Endothelial cell of umbilical vein (primary cell): ENCODE data around the gene EIF2B4. TPM values are rescaled to one million over a fixed set of nuclear protein-coding genes. Genes with fewer than 3 reads are reported as not detected.

Source experiments
- BruUV-seq: library from RNA; stranded (reverse); fragments of 400-500 nt; replicated peaks from 2 replicates; lab custom pipeline; 2021; lab: Mats Ljungman, UMichigan
- CTCF ChIA-PET: fragments of 300-600, 350-600 bp; sonication (Branson Sonifier 250); formaldehyde crosslinking; loops from one replicate; lab custom pipeline; 2021; ENCODE audit warnings: antibody characterized with exemption, inconsistent platforms; lab: Charles Lee
- POLR2A ChIA-PET: fragments of 300-600, 350-600 bp; sonication (Branson Sonifier 250); formaldehyde crosslinking; loops from one replicate; lab custom pipeline; 2021; ENCODE audit warnings: antibody characterized with exemption, inconsistent platforms; lab: Charles Lee
- DNase-seq: peaks from one replicate; pipeline ENCODE4 v3.0.0-alpha.2; 2011; ENCODE audit warnings: low read depth, low spot score
- FAIRE-seq: peaks from 2 replicates; lab custom pipeline; 2011; peaks lifted over from hg19 to GRCh38; lab: Jason Lieb, UNC
- H2AFZ ChIP-seq: 2 replicates; pipeline ENCODE4 v1.6.0; 2012; ENCODE audit warnings: low read depth, low read length, control low read depth, inconsistent platforms
- H3K27ac ChIP-seq: 2 replicates; pipeline ENCODE4 v1.5.1; 2011; ENCODE audit warnings: low read depth, mild to moderate bottlenecking, control low read depth, low read length, moderate library complexity; ENCODE audit not compliant: insufficient read depth
- H3K27me3 ChIP-seq, 2 experiments: 2 replicates each; pipeline versions ENCODE4 v1.6.0 to v1.6.1; 2011; ENCODE audit warnings: low read length in 2 of 2, mixed read lengths in 1 of 2; ENCODE audit not compliant: control insufficient read depth in 2 of 2, insufficient read depth in 2 of 2
- H3K36me3 ChIP-seq, 2 experiments: 2 replicates in 1 of 2; 3 replicates in 1 of 2; pipeline ENCODE4 v1.5.1; 2011; ENCODE audit warnings: low read length in 2 of 2, mild to moderate bottlenecking in 1 of 2, moderate library complexity in 1 of 2; ENCODE audit not compliant: control insufficient read depth in 2 of 2, insufficient read depth in 2 of 2; ENCODE audit errors: extremely low read depth in 1 of 2
- H3K4me1 ChIP-seq: 3 replicates; pipeline ENCODE4 v1.5.1; 2011; ENCODE audit warnings: mild to moderate bottlenecking, low read length; ENCODE audit not compliant: control insufficient read depth, insufficient read depth; ENCODE audit errors: extremely low read depth
- H3K4me2 ChIP-seq: 2 replicates; pipeline ENCODE4 v1.6.1; 2011; ENCODE audit warnings: low read length, control low read depth, mixed read lengths; ENCODE audit not compliant: insufficient read depth
- H3K4me3 ChIP-seq, 3 experiments: fragments of 200-600 bp in 1 of 3; sonication (generic), shearing (Covaris generic) in 1 of 3; replicated peaks in 1 of 3; 2 replicates each; pipeline ENCODE4 v1.5.1; 2011 to 2016; ENCODE audit warnings: control low read depth in 3 of 3, low read length in 3 of 3, mild to moderate bottlenecking in 2 of 3, inconsistent platforms in 1 of 3, low read depth in 1 of 3, moderate library complexity in 1 of 3; ENCODE audit not compliant: insufficient read depth in 1 of 3
- H3K79me2 ChIP-seq: 2 replicates; pipeline ENCODE4 v1.6.0; 2012; ENCODE audit warnings: low read length, inconsistent platforms; ENCODE audit not compliant: control insufficient read depth, insufficient read depth
- H3K9ac ChIP-seq: replicated peaks from 2 replicates; pipeline ENCODE3; 2011; ENCODE audit warnings: low read length, control low read depth; ENCODE audit not compliant: insufficient read depth; ENCODE audit errors: extremely low read depth
- H3K9me1 ChIP-seq: replicated peaks from 3 replicates; pipeline ENCODE4 v1.6.0; 2011; ENCODE audit warnings: mild to moderate bottlenecking, low read length; ENCODE audit not compliant: control insufficient read depth, insufficient read depth; ENCODE audit errors: extremely low read depth
- H3K9me3 ChIP-seq: replicated peaks from 2 replicates; pipeline ENCODE4 v1.5.1; 2012; ENCODE audit warnings: low read length, inconsistent platforms; ENCODE audit not compliant: control insufficient read depth, insufficient read depth
- H4K20me1 ChIP-seq: replicated peaks from 2 replicates; pipeline ENCODE3; 2011; ENCODE audit warnings: mild to moderate bottlenecking, low read length; ENCODE audit not compliant: control insufficient read depth, insufficient read depth; ENCODE audit errors: extremely low read depth
- CTCF ChIP-seq, 2 donors: IDR thresholded peaks; 1 replicate in 1 of 2; 2 replicates in 1 of 2; pipeline ENCODE4 v1.5.1; 2011; ENCODE audit warnings: low read length in 2 of 2, mild to moderate bottlenecking in 2 of 2, moderate library complexity in 2 of 2, control low read depth in 1 of 2, inconsistent platforms in 1 of 2, low read depth in 1 of 2; ENCODE audit not compliant: insufficient read depth in 1 of 2; ENCODE audit errors: extremely low read depth in 1 of 2
- EZH2 ChIP-seq: IDR thresholded peaks from 2 replicates; pipeline ENCODE4 v1.6.1; 2012; ENCODE audit warnings: borderline replicate concordance, low read depth, mild to moderate bottlenecking, moderate library complexity, low read length, inconsistent platforms; ENCODE audit not compliant: severe bottlenecking
- FOS ChIP-seq: IDR thresholded peaks from 2 replicates; pipeline ENCODE4 v1.6.1; 2011; ENCODE audit warnings: mild to moderate bottlenecking, low read length, moderate library complexity, borderline replicate concordance; ENCODE audit not compliant: insufficient read depth
- GATA2 ChIP-seq: IDR thresholded peaks from 2 replicates; pipeline ENCODE4 v1.7.0; 2011; ENCODE audit warnings: low read depth, mild to moderate bottlenecking, moderate library complexity, mixed read lengths, low read length; ENCODE audit not compliant: insufficient read length, insufficient read depth
- JUN ChIP-seq: IDR thresholded peaks from 2 replicates; pipeline ENCODE4 v1.6.1; 2011; ENCODE audit warnings: borderline replicate concordance, low read depth; ENCODE audit not compliant: insufficient read length, insufficient read depth
- MYC ChIP-seq: IDR thresholded peaks from one replicate; pipeline ENCODE4 v1.6.1; 2011; ENCODE audit warnings: mild to moderate bottlenecking, low read depth, low read length
- POLR2A ChIP-seq: IDR thresholded peaks from 2 replicates; pipeline ENCODE4 v1.6.1; 2012; ENCODE audit warnings: low read depth, mild to moderate bottlenecking, control low read depth, low read length
- POLR2AphosphoS5 ChIP-seq: IDR thresholded peaks from 2 replicates; pipeline ENCODE4 v1.6.1; 2012; ENCODE audit warnings: low read depth, mild to moderate bottlenecking, control low read depth, low read length, moderate library complexity; ENCODE audit not compliant: insufficient read depth
- dilution Hi-C: fragments of 300-500 bp; cut with MboI; formaldehyde crosslinking; loops from one replicate; pipeline ENCODE4 v1.15.0; 2019; ENCODE audit warnings: low sequenced_read_pairs; ENCODE audit not compliant: extremely low pct_ligation_motif_present
- intact Hi-C: fragments of 100-400 bp; cut with micrococcal nuclease; formaldehyde crosslinking; loops from one replicate; pipeline ENCODE4 v1.10.0; 2022
- polyA plus RNA-seq, 4 experiments: library from polyadenylated mRNA; depleted of rRNA in 3 of 4; stranded (reverse) in 3 of 4; unstranded in 1 of 4; fragments of >200 nt; gene quantifications; 2 replicates each; pipeline versions ENCODE4 v1.2.1 to v1.2.3, GENCODE V29; 2011 to 2012; ENCODE audit warnings: missing spikeins in 1 of 4
- total RNA-seq: library from RNA; stranded (reverse); gene quantifications from 2 replicates; pipeline ENCODE4 v1.2.3, GENCODE V29; 2021
- TF ChIP-seq, protein P1 (sequence below): IDR thresholded peaks from 2 replicates; pipeline ENCODE4 v1.6.1; 2011; ENCODE audit not compliant: insufficient read depth, insufficient read length

EIF2B4 gene
- total and polyA plus RNA-seq, 2 donors (not counting 3 experiments of a cell fraction or from before 2014, with no cell fraction given), result 43.7 to 63.2 TPM

GRCh38 chr2:27323596-27324285 lies 46.4 kb downstream of the EIF2B4 start:
- Histone ChIP-seq H3K36me3 (peaks cover 5 to 13% of the 10 kb centered on the region in 2 experiments), H3K4me3 (peak overlapping the region; percentile 70 to 91 (median 90)), H2AFZ (peak overlapping the region; percentile 58), H3K4me2 (peak overlapping the region; percentile 96), H3K4me1 (peaks cover 26% of the 10 kb centered on the region), H3K9ac (peak overlapping the region; percentile 96), H3K9me3 (no peaks in the 10 kb centered on the region), H3K27ac (peak overlapping the region; percentile 95), H4K20me1 (no peaks in the 10 kb centered on the region), H3K9me1 (no peaks in the 10 kb centered on the region), H3K79me2 (peaks cover 8% of the 10 kb centered on the region), H3K27me3 (no peaks in the 10 kb centered on the region)
- POLR2A ChIA-PET, result no interaction called here
- intact Hi-C loops, result loop anchor here (1.0 kb wide), 3 partner anchors 33 to 111 kb away; partner anchors contain the start of genes ATRAID, EIF2B4, GTF3C2 and SLC5A6
- dilution Hi-C loops, result no loop called here
- TF ChIP-seq JUN (no peak), POLR2A (no peak), CTCF (IDR thresholded peaks at IDR 0.05; ENCODE audit: extremely low read depth in 1 of 2, insufficient read depth in 1 of 2, low read depth in 1 of 2, low read length in 2 of 2) (no peak), FOS (no peak), GATA2 (no peak), EZH2 (no peak), POLR2AphosphoS5 (no peak), MYC (no peak)
- TF ChIP-seq, protein P1, sequence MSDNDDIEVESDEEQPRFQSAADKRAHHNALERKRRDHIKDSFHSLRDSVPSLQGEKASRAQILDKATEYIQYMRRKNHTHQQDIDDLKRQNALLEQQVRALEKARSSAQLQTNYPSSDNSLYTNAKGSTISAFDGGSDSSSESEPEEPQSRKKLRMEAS, result no peak
- CTCF ChIA-PET, result no interaction called here
- FAIRE-seq, result no peak
- no peak for DNase-seq
- no TSS peak for BruUV-seq
